ENCODE measurements around the gene TMEM266.

The TMEM266 gene

GRCh38 chr15:76165951-76166350 lies 106.2 kb downstream of the TMEM266 start:
- CTCF ChIA-PET = no interaction called here
- Mint-ChIP-seq H3K4me3 (no peak overlapping the region), H3K9me3 (no peaks in the 10 kb centered on the region), H3K27ac (no peak overlapping the region), H3K36me3 (no peaks in the 10 kb centered on the region), H3K27me3 (peaks cover 25% of the 10 kb centered on the region), H3K4me1 (no peaks in the 10 kb centered on the region)
- DNase-seq = no peak

- Mint-ChIP-seq H3K4me3 (no peak overlapping the region), H3K27ac (no peak overlapping the region), H3K9me3 (no peaks in the 10 kb centered on the region), H3K27me3 (peaks cover 41% of the 10 kb centered on the region), H3K4me1 (no peaks in the 10 kb centered on the region), H3K36me3 (no peaks in the 10 kb centered on the region)
- no peak for DNase-seq
- CTCF ChIA-PET = interaction anchor here (1.1 to 2.9 kb wide), 3 partner anchors 16 to 28 kb away, joined by 3 to 12 read pairs (median 3); no protein-coding TSS in a partner anchor
These were observed 108.6 kb downstream of the TMEM266 start for GRCh38 chr15:76168237-76168984.

- Mint-ChIP-seq H3K9me3 (no peaks in the 10 kb centered on the region), H3K4me1 (no peaks in the 10 kb centered on the region), H3K4me3 (no peak overlapping the region), H3K36me3 (no peaks in the 10 kb centered on the region), H3K27ac (no peak overlapping the region), H3K27me3 (peaks cover 47% of the 10 kb centered on the region)
- no peak for DNase-seq
- CTCF ChIA-PET = interaction anchor here (1.1 to 2.9 kb wide), 3 partner anchors 16 to 29 kb away, joined by 3 to 12 read pairs (median 3); no protein-coding TSS in a partner anchor
These were observed 109.2 kb downstream of the TMEM266 start for GRCh38 chr15:76169018-76169417.

DNA sequence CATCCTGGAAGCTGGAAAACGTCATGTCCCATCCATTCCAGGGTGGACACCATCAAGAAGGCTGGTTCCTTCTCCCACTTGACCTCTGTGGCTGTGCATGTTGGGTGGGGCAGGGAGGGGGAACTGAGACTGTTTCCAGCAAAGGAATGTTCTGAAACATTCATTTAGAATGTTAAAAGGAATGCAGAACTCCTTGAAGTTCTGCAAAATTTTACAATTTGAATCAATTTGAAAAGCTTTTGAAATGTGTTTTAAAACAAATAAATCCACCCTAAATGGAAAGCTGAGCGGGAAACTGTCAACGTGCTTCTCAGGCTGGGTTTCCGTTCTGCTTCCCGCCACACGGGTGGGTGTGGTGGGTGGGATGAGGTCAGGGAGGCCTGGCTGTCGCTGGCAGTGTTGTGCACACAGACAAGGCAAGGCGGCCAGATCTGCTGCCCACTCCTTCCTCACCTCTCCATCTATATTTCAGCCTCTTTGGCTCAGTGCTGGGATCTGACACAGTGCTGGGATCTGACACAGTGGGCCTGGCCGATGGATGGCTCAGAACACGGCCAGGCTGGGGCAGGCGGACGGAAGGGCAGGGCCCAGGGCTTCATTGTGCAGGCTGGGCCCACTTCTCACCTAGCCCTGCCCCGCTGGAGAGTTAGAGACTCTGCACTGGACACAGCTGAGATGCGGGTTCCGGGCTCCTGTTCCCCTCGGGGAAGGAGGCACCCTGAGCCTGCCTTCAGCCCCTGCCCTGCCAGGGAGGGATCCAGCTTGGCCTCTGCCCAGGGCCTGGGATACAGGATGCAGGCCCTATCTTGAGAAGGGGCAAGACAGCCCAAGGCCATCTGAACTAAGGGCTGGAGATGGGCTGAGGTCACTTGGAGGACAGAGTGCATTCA lies 110.4 kb downstream of the TMEM266 start:
- CTCF ChIA-PET = no interaction called here
- H3K36me3 Mint-ChIP-seq = no peaks in the 10 kb centered on the region
- no peaks in the 10 kb centered on the region for H3K9me3 Mint-ChIP-seq
- H3K4me1 Mint-ChIP-seq = no peaks in the 10 kb centered on the region
- no peak overlapping the region for H3K27ac Mint-ChIP-seq
- no peak for DNase-seq
- peaks cover 51% of the 10 kb centered on the region for H3K27me3 Mint-ChIP-seq
- no peak overlapping the region for H3K4me3 Mint-ChIP-seq

DNA sequence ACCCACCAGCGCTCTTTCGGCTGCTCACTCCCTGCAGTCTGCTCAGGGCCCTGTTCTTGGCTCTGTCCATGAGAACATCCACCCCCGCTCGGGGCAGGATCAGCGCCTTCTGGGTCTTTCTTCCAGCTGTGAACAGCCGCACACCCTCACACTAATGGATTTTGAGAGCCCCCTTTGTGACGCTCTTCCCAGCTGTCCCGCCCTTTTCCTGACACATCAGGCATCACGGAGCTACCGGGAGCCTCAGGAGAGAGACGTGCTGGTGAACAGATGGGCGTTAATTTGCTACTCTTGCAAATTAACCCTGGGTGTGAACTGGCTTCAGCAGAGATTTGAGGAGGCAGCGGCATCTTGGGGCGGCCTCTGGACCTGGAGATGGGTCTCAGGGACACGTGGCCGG lies 113.0 kb downstream of the TMEM266 start:
- no peaks in the 10 kb centered on the region for H3K4me1 Mint-ChIP-seq
- DNase-seq = no peak
- no peak overlapping the region for H3K27ac Mint-ChIP-seq
- H3K36me3 Mint-ChIP-seq = no peaks in the 10 kb centered on the region
- no peak overlapping the region for H3K4me3 Mint-ChIP-seq
- no peaks in the 10 kb centered on the region for H3K9me3 Mint-ChIP-seq
- CTCF ChIA-PET = no interaction called here
- H3K27me3 Mint-ChIP-seq = peaks cover 63% of the 10 kb centered on the region

GRCh38 chr15:76173317-76173834 lies 113.6 kb downstream of the TMEM266 start:
- H3K36me3 Mint-ChIP-seq = no peaks in the 10 kb centered on the region
- CTCF ChIA-PET = no interaction called here
- H3K9me3 Mint-ChIP-seq = no peaks in the 10 kb centered on the region
- peaks cover 69% of the 10 kb centered on the region for H3K27me3 Mint-ChIP-seq
- no peaks in the 10 kb centered on the region for H3K4me1 Mint-ChIP-seq
- no peak overlapping the region for H3K27ac Mint-ChIP-seq
- H3K4me3 Mint-ChIP-seq = no peak overlapping the region
- DNase-seq = no peak

DNA sequence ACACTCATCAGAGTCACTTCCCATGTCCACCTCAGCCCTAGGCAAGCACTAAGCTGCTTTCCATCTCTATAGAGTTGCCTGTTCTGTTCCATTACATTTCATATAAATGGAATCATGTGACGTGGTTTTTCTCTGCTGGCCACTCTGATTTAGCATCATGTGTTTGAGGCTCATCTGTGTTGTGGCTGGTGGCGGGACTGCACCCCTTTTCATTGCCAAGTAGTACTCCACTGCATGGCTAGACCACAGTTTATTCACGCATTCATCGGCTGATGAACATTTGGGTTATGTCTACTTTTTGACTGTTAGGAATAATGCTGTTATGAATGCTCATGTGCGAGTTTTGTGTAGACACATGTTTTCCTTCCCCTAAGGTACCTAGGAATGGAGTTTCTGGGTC lies 114.9 kb downstream of the TMEM266 start:
- Mint-ChIP-seq H3K36me3 (no peaks in the 10 kb centered on the region), H3K27ac (no peak overlapping the region), H3K4me1 (no peaks in the 10 kb centered on the region), H3K27me3 (peaks cover 66% of the 10 kb centered on the region), H3K9me3 (no peaks in the 10 kb centered on the region), H3K4me3 (no peak overlapping the region)
- no peak for DNase-seq
- CTCF ChIA-PET = no interaction called here

GRCh38 chr15:76175442-76175841 lies 115.7 kb downstream of the TMEM266 start:
- no peaks in the 10 kb centered on the region for H3K4me1 Mint-ChIP-seq
- H3K36me3 Mint-ChIP-seq = no peaks in the 10 kb centered on the region
- CTCF ChIA-PET = no interaction called here
- DNase-seq = no peak
- peaks cover 67% of the 10 kb centered on the region for H3K27me3 Mint-ChIP-seq
- no peak overlapping the region for H3K4me3 Mint-ChIP-seq
- no peak overlapping the region for H3K27ac Mint-ChIP-seq
- no peaks in the 10 kb centered on the region for H3K9me3 Mint-ChIP-seq

GRCh38 chr15:76176059-76176458 lies 116.3 kb downstream of the TMEM266 start:
- Mint-ChIP-seq H3K9me3 (no peaks in the 10 kb centered on the region), H3K27me3 (peaks cover 71% of the 10 kb centered on the region), H3K4me3 (no peak overlapping the region), H3K36me3 (no peaks in the 10 kb centered on the region), H3K4me1 (no peaks in the 10 kb centered on the region), H3K27ac (no peak overlapping the region)
- DNase-seq = no peak
- CTCF ChIA-PET = no interaction called here

GRCh38 chr15:76176487-76177085 lies 116.8 kb downstream of the TMEM266 start:
- Mint-ChIP-seq H3K4me1 (peaks cover 5% of the 10 kb centered on the region), H3K27ac (no peak overlapping the region), H3K9me3 (no peaks in the 10 kb centered on the region), H3K36me3 (no peaks in the 10 kb centered on the region), H3K27me3 (peaks cover 74% of the 10 kb centered on the region), H3K4me3 (no peak overlapping the region)
- CTCF ChIA-PET = no interaction called here
- DNase-seq = no peak

- peaks cover 70% of the 10 kb centered on the region for H3K27me3 Mint-ChIP-seq
- CTCF ChIA-PET = no interaction called here
These were observed 117.8 kb downstream of the TMEM266 start for GRCh38 chr15:76177491-76178040.

DNA sequence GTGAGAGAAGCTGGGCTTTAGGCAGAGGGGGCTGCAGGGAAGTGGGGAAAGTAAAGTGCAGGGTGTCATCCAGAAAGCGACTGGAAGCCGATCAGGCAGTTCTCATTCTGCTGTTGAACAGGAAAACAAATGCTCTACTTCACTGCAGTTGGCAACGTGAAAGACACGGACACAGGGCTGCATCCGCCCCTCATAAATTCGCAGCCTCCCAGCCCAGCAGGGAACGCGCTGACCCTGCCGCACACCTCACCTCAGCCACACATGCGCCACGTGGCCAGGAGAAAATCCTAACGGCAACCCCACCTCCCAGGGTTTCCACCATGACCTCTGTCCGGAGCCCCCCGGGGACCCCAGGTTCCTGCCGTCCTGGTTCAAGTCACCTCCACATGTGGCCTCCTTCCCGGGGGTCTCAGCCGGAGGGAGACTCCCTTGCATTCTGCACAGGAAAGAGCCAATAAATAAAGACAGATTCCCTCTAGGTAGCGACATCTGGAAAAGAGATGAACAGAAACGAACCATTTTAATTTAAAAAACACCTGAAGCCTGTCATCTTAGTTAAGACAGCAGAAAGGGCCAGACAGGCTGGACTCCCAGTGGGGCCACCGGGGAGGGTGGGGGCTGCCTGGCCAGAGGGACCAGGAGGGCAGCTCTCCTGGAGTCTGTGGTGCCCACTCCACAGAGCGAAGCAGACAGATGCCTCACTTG lies 118.7 kb downstream of the TMEM266 start:
- no peak overlapping the region for H3K4me3 Mint-ChIP-seq
- no peaks in the 10 kb centered on the region for H3K36me3 Mint-ChIP-seq
- H3K27ac Mint-ChIP-seq = no peak overlapping the region
- no peak for DNase-seq
- H3K27me3 Mint-ChIP-seq = peaks cover 63% of the 10 kb centered on the region
- H3K9me3 Mint-ChIP-seq = no peaks in the 10 kb centered on the region
- H3K4me1 Mint-ChIP-seq = peaks cover 14% of the 10 kb centered on the region
- CTCF ChIA-PET = no interaction called here

More at GRCh38 chr15:76177491-76178040, 117.8 kb downstream of the TMEM266 start:
- Mint-ChIP-seq H3K4me3 (no peak overlapping the region), H3K4me1 (peaks cover 13% of the 10 kb centered on the region), H3K27ac (no peak overlapping the region), H3K9me3 (no peaks in the 10 kb centered on the region), H3K36me3 (no peaks in the 10 kb centered on the region)
- no peak for DNase-seq

GRCh38 chr15:76179023-76179422 lies 119.2 kb downstream of the TMEM266 start:
- Mint-ChIP-seq H3K27me3 (peaks cover 63% of the 10 kb centered on the region), H3K9me3 (no peaks in the 10 kb centered on the region), H3K27ac (no peak overlapping the region), H3K4me1 (peaks cover 14% of the 10 kb centered on the region), H3K4me3 (no peak overlapping the region), H3K36me3 (no peaks in the 10 kb centered on the region)
- CTCF ChIA-PET = no interaction called here
- no peak for DNase-seq

DNA sequence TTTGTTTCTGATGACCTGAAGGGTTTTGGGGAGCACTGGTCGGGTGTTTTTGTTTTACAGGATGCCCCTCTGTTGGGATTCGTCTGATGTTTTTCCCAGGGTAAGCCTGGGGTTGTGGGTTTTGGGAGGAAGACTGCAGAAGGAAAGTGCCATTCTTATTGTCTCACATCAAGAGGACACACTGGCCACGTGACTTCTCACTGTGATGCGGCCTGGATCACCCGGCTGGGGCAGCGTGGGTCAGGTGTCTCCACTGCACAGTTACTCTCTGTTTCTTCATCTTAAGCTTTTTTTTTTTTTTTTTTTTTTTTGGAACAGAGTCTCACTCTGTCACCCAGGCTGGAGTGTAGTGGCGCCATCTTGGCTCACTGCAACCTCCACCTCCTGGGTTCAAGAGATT lies 120.5 kb downstream of the TMEM266 start:
- CTCF ChIA-PET = no interaction called here
- Mint-ChIP-seq H3K27me3 (peaks cover 65% of the 10 kb centered on the region), H3K9me3 (no peaks in the 10 kb centered on the region), H3K4me1 (peaks cover 14% of the 10 kb centered on the region), H3K36me3 (no peaks in the 10 kb centered on the region), H3K27ac (no peak overlapping the region), H3K4me3 (no peak overlapping the region)
- DNase-seq = no peak
